IMR-90 (cell line): ENCODE measurements around the gene THSD7B. TPM values are rescaled to one million over a fixed set of nuclear protein-coding genes. Genes with fewer than 3 reads are reported as not detected.

Experiments used
- ATAC-seq: fragments of 200-7000 bp; cut with Tn5 transposase; 2 replicates; pipeline ENCODE4 v1.9.1; 2020; ENCODE audit warnings: low read depth, mild to moderate bottlenecking, moderate library complexity
- BruUV-seq: library from RNA; stranded (reverse); fragments of 400-500 nt; replicated peaks from 2 replicates; lab custom pipeline; 2021; lab: Mats Ljungman, UMichigan
- CTCF ChIA-PET: fragments of 300-600 bp; formaldehyde crosslinking; extraction: SDS; loops from one replicate; lab custom pipeline; 2021; ENCODE audit warnings: antibody characterized with exemption; lab: Yijun Ruan, JAX
- POLR2A ChIA-PET: fragments of 300-600 bp; sonication (Branson Sonifier 250); formaldehyde crosslinking; loops from one replicate; lab custom pipeline; 2022; ENCODE audit warnings: antibody characterized with exemption; ENCODE audit not compliant: unreplicated experiment; lab: Charles Lee
- DNase-seq: peaks from one replicate; pipeline ENCODE4 v3.0.0; 2013
- H2AFZ ChIP-seq: replicated peaks from 2 replicates; pipeline ENCODE3; 2013; ENCODE audit warnings: low read length, mild to moderate bottlenecking; ENCODE audit not compliant: poor library complexity
- H2AK5ac ChIP-seq: 2 replicates; pipeline ENCODE4 v1.6.1; 2013; ENCODE audit warnings: low read depth, low read length, inconsistent platforms
- H2AK9ac ChIP-seq: replicated peaks from 2 replicates; pipeline ENCODE3; 2013; ENCODE audit warnings: mild to moderate bottlenecking, low read depth, low read length, moderate library complexity; ENCODE audit not compliant: poor library complexity
- H2BK120ac ChIP-seq: 2 replicates; pipeline ENCODE4 v1.6.1; 2013; ENCODE audit warnings: low read depth, low read length, inconsistent platforms
- H2BK15ac ChIP-seq: 3 replicates; pipeline ENCODE4 v1.6.1; 2013; ENCODE audit warnings: low read depth, low read length, inconsistent platforms
- H2BK20ac ChIP-seq: 2 replicates; pipeline ENCODE4 v1.6.1; 2013; ENCODE audit warnings: low read depth, mild to moderate bottlenecking, inconsistent platforms, low read length, moderate library complexity
- H2BK5ac ChIP-seq: 2 replicates; pipeline ENCODE4 v1.6.1; 2013; ENCODE audit warnings: mild to moderate bottlenecking, low read depth, low read length, inconsistent platforms; ENCODE audit not compliant: poor library complexity, severe bottlenecking
- H3K14ac ChIP-seq: replicated peaks from 2 replicates; pipeline ENCODE4 v1.6.1; 2013; ENCODE audit warnings: low read depth, low read length, inconsistent platforms
- H3K18ac ChIP-seq: 2 replicates; pipeline ENCODE4 v1.6.1; 2013; ENCODE audit warnings: low read depth, low read length, control low read depth
- H3K23ac ChIP-seq: 2 replicates; pipeline ENCODE4 v1.6.1; 2013; ENCODE audit warnings: low read depth, low read length, inconsistent platforms
- H3K27ac ChIP-seq: 2 replicates; pipeline ENCODE4 v1.5.1; 2013; ENCODE audit warnings: mild to moderate bottlenecking, control low read depth, low read length; ENCODE audit not compliant: insufficient read depth
- H3K27me3 ChIP-seq: 2 replicates; pipeline ENCODE4 v1.6.1; 2013; ENCODE audit warnings: low read length; ENCODE audit not compliant: control insufficient read depth, insufficient read depth
- H3K36me3 ChIP-seq: 2 replicates; pipeline ENCODE4 v1.6.1; 2013; ENCODE audit warnings: low read length, mixed read lengths; ENCODE audit not compliant: control insufficient read depth, insufficient read depth
- H3K4ac ChIP-seq: 2 replicates; pipeline ENCODE4 v1.6.1; 2013; ENCODE audit warnings: low read depth, low read length, inconsistent platforms
- H3K4me1 ChIP-seq: 2 replicates; pipeline ENCODE4 v1.6.1; 2013; ENCODE audit warnings: low read length, mixed read lengths; ENCODE audit not compliant: control insufficient read depth, insufficient read depth
- H3K4me2 ChIP-seq: 2 replicates; pipeline ENCODE4 v1.6.1; 2013; ENCODE audit warnings: low read depth, mild to moderate bottlenecking, control low read depth, low read length, moderate library complexity
- H3K4me3 ChIP-seq: 2 replicates; pipeline ENCODE4 v1.5.1; 2013; ENCODE audit warnings: low read depth, mild to moderate bottlenecking, control low read depth, low read length, moderate library complexity; ENCODE audit not compliant: insufficient read depth
- H3K56ac ChIP-seq: 2 replicates; pipeline ENCODE4 v1.6.1; 2013; ENCODE audit warnings: low read length, inconsistent platforms; ENCODE audit not compliant: insufficient read depth; ENCODE audit errors: extremely low read depth
- H3K79me1 ChIP-seq, 2 experiments: 2 replicates each; pipeline ENCODE4 v1.6.1; 2013; ENCODE audit warnings: low read length in 2 of 2, inconsistent platforms in 1 of 2, low read depth in 1 of 2
- H3K9ac ChIP-seq: 2 replicates; pipeline ENCODE4 v1.6.1; 2013; ENCODE audit warnings: low read depth, low read length, control low read depth
- H3K9me1 ChIP-seq: 2 replicates; pipeline ENCODE4 v1.6.1; 2013; ENCODE audit warnings: low read length, inconsistent platforms; ENCODE audit not compliant: insufficient read depth
- H3K9me3 ChIP-seq: 2 replicates; pipeline ENCODE4 v1.6.1; 2013; ENCODE audit warnings: low read length; ENCODE audit not compliant: control insufficient read depth, insufficient read depth
- H4K20me1 ChIP-seq: 2 replicates; pipeline ENCODE4 v1.6.1; 2013; ENCODE audit warnings: low read length, inconsistent platforms; ENCODE audit not compliant: insufficient read depth
- H4K5ac ChIP-seq: 2 replicates; pipeline ENCODE4 v1.6.1; 2013; ENCODE audit warnings: mild to moderate bottlenecking, low read depth, low read length, control low read depth
- H4K8ac ChIP-seq, 2 experiments: 2 replicates each; pipeline ENCODE4 v1.6.1; 2013; ENCODE audit warnings: low read depth in 2 of 2, low read length in 2 of 2, control low read depth in 1 of 2, inconsistent platforms in 1 of 2
- H4K91ac ChIP-seq: 2 replicates; pipeline ENCODE4 v1.6.1; 2013; ENCODE audit warnings: low read depth, low read length, inconsistent platforms; ENCODE audit not compliant: insufficient read depth
- CEBPB ChIP-seq: IDR thresholded peaks from 2 replicates; pipeline ENCODE4 v1.6.1; 2012; ENCODE audit warnings: low read depth, low read length, improper control_type of control experiment
- FOS ChIP-seq: fragments of 150-350 bp; IDR thresholded peaks from 2 replicates; pipeline ENCODE4 v1.6.1; 2016; ENCODE audit warnings: low read depth, low read length
- POLR2A ChIP-seq: IDR thresholded peaks from 2 replicates; pipeline ENCODE4 v1.6.1; 2012; ENCODE audit warnings: mild to moderate bottlenecking, low read depth, low read length
- WGBS, 2 experiments: methylation state at CpG; one replicate each; pipeline versions ENCODE4 v1.1.5 to v1.1.7; 2013; ENCODE audit warnings: missing lambda C conversion rate in 2 of 2; ENCODE audit not compliant: insufficient read length in 1 of 2; ENCODE audit errors: extremely low coverage in 2 of 2; 5-methylcytosine and 5-hydroxymethylcytosine counted together
- dilution Hi-C: fragments of 300-500 bp; cut with HindIII; formaldehyde crosslinking; loops from one replicate; pipeline ENCODE4 v1.14.3; 2018; ENCODE audit warnings: low sequenced_read_pairs; ENCODE audit not compliant: unreplicated experiment
- in situ Hi-C: fragments of 300-500 bp; cut with MboI; formaldehyde crosslinking; loops from 3 replicates; pipeline ENCODE4 v1.14.3; 2019; ENCODE audit warnings: low sequenced_read_pairs, inconsistent platforms, mixed read lengths
- intact Hi-C: fragments of 100-400 bp; cut with micrococcal nuclease; formaldehyde crosslinking; loops from 2 replicates; pipeline ENCODE4 v1.10.0; 2022
- polyA plus RNA-seq, 3 experiments: library from polyadenylated mRNA; depleted of rRNA; stranded (reverse); fragments of >200 nt; gene quantifications; 2 replicates each; pipeline ENCODE4 v1.2.3, GENCODE V29; 2012; ENCODE audit warnings: low replicate concordance in 1 of 3
- total RNA-seq: library from RNA; depleted of rRNA; stranded (reverse); fragments of >200 nt; gene quantifications from 2 replicates; pipeline ENCODE4 v1.2.3, GENCODE V29; 2012
- TF ChIP-seq, protein P1 (sequence below): fragments of 150-350 bp; IDR thresholded peaks from 2 replicates; pipeline ENCODE4 v1.6.1; 2017; ENCODE audit warnings: mild to moderate bottlenecking, antibody characterized with exemption, low read length, low read depth

The THSD7B gene
- total and polyA plus RNA-seq, 2 of the 4 experiments (the other 2 are of a cell fraction) = not detected

DNA sequence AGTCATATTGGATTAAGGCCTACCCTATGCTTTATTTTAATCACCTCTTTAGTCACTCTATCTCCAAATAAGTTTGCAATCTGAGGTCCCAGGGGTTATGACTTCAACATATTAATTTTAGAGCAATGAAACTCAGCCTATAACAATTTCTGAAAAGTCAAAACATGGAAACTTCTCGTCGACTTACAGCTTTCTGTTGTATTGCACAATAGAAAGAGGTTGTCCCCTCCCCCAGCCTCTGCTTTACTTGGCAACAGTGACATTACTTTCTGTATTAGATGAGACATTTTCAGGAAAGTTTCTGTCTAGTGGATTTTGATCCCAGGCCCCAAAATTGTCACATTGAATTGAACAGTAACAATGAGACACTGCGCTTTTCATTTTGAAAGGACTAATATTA, 326.4 kb downstream of the THSD7B start:
- H3K4me3 ChIP-seq = no peak overlapping the region
- H2AK9ac ChIP-seq = no peak overlapping the region
- H3K14ac ChIP-seq = no peak overlapping the region
- H3K27me3 ChIP-seq = no peaks in the 10 kb centered on the region
- DNase-seq (no peak), ATAC-seq (no peak)
- no peaks in the 10 kb centered on the region for H4K20me1 ChIP-seq
- H3K23ac ChIP-seq = no peak overlapping the region
- no peak overlapping the region for H3K4ac ChIP-seq
- no peak overlapping the region for H2BK120ac ChIP-seq
- H2AFZ ChIP-seq = no peak overlapping the region
- H3K4me1 ChIP-seq = no peaks in the 10 kb centered on the region
- no peak overlapping the region for H4K5ac ChIP-seq
- no peak overlapping the region for H3K27ac ChIP-seq
- CTCF ChIA-PET = no interaction called here
- intact Hi-C loops (no loop called here), in situ Hi-C loops (no loop called here), dilution Hi-C loops (no loop called here)
- no peak overlapping the region for H2AK5ac ChIP-seq
- no peak overlapping the region for H2BK15ac ChIP-seq
- WGBS, 2 experiments = no CpG with 5 or more reads among the region's 3 CpGs
- H3K4me2 ChIP-seq = no peak overlapping the region
- no peak overlapping the region for H3K56ac ChIP-seq
- no peak overlapping the region for H4K91ac ChIP-seq
- H3K9me3 ChIP-seq = peaks cover 5% of the 10 kb centered on the region
- H3K9me1 ChIP-seq = no peaks in the 10 kb centered on the region
- no peak overlapping the region for H2BK20ac ChIP-seq
- H3K18ac ChIP-seq = no peak overlapping the region
- no peak overlapping the region for H4K8ac ChIP-seq
- no TSS peak for BruUV-seq
- POLR2A ChIA-PET = no interaction called here
- TF ChIP-seq CEBPB = peak; percentile 38
- TF ChIP-seq FOS = no peak
- TF ChIP-seq, protein P1, sequence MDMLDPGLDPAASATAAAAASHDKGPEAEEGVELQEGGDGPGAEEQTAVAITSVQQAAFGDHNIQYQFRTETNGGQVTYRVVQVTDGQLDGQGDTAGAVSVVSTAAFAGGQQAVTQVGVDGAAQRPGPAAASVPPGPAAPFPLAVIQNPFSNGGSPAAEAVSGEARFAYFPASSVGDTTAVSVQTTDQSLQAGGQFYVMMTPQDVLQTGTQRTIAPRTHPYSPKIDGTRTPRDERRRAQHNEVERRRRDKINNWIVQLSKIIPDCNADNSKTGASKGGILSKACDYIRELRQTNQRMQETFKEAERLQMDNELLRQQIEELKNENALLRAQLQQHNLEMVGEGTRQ = no peak
- TF ChIP-seq POLR2A = no peak
- no peak overlapping the region for H3K9ac ChIP-seq
- no peak overlapping the region for H2BK5ac ChIP-seq
- no peaks in the 10 kb centered on the region for H3K79me1 ChIP-seq
- H3K36me3 ChIP-seq = no peaks in the 10 kb centered on the region
